GM23338 (cell line): ENCODE measurements around the gene HORMAD2. TPM values are rescaled to one million over a fixed set of nuclear protein-coding genes. Genes with fewer than 3 reads are reported as not detected.

Experiments
- ATAC-seq: fragments of 200-7000 bp; cut with Tn5 transposase; 3 replicates; pipeline ENCODE4 v1.9.1; 2020
- DNase-seq: peaks from one replicate; pipeline ENCODE4 v3.0.0-alpha.2; 2015; ENCODE audit warnings: low spot score
- H2AFZ ChIP-seq: fragments of 200-600 bp; sonication (generic); 2 replicates; pipeline ENCODE4 v1.8.0; 2016; ENCODE audit warnings: antibody characterized with exemption, mild to moderate bottlenecking, moderate library complexity
- H3F3A ChIP-seq: fragments of 200-600 bp; sonication (generic); replicated peaks from 2 replicates; pipeline ENCODE4 v1.8.0; 2017; ENCODE audit warnings: antibody characterized with exemption, mixed run types, low read depth
- H3K27ac ChIP-seq: fragments of 200-600 bp; sonication (generic); 2 replicates; pipeline ENCODE4 v1.6.1; 2016; ENCODE audit warnings: low read depth
- H3K27me3 ChIP-seq: fragments of 200-600 bp; sonication (generic); 2 replicates; pipeline ENCODE4 v1.8.0; 2016; ENCODE audit warnings: mild to moderate bottlenecking, mixed run types, moderate library complexity; ENCODE audit not compliant: insufficient read depth
- H3K36me3 ChIP-seq: fragments of 200-600 bp; sonication (generic); 2 replicates; pipeline ENCODE4 v1.8.0; 2016; ENCODE audit warnings: mild to moderate bottlenecking; ENCODE audit not compliant: insufficient read depth
- H3K4me1 ChIP-seq: fragments of 200-600 bp; sonication (generic); 2 replicates; pipeline ENCODE4 v1.8.0; 2016; ENCODE audit warnings: mild to moderate bottlenecking, moderate library complexity; ENCODE audit not compliant: insufficient read depth
- H3K4me2 ChIP-seq: fragments of 200-600 bp; sonication (generic); 2 replicates; pipeline ENCODE4 v1.7.1; 2017; ENCODE audit warnings: mixed run types
- H3K4me3 ChIP-seq: fragments of 200-600 bp; sonication (generic); 2 replicates; pipeline ENCODE4 v1.6.1; 2016; ENCODE audit warnings: mixed run types
- H3K79me2 ChIP-seq: fragments of 200-600 bp; sonication (generic); replicated peaks from 2 replicates; pipeline ENCODE4 v1.8.0; 2017; ENCODE audit warnings: mild to moderate bottlenecking; ENCODE audit not compliant: insufficient read depth
- H3K9me2 ChIP-seq: fragments of 200-600 bp; sonication (generic); 2 replicates; pipeline ENCODE4 v1.8.0; 2017; ENCODE audit not compliant: insufficient read depth
- H4K20me1 ChIP-seq: fragments of 200-600 bp; sonication (generic); replicated peaks from 2 replicates; pipeline ENCODE4 v1.8.0; 2017; ENCODE audit warnings: mild to moderate bottlenecking; ENCODE audit not compliant: insufficient read depth
- H3K27ac Mint-ChIP-seq: 2 replicates; pipeline ENCODE4 v1.8.0; 2020; ENCODE audit warnings: inconsistent platforms, mild to moderate bottlenecking, moderate library complexity, mixed read lengths
- H3K27me3 Mint-ChIP-seq: 3 replicates; pipeline ENCODE4 v1.8.0; 2022; ENCODE audit warnings: low read depth, mild to moderate bottlenecking, moderate library complexity, mixed read lengths, inconsistent platforms; ENCODE audit not compliant: insufficient read depth, poor library complexity
- H3K36me3 Mint-ChIP-seq: 3 replicates; pipeline ENCODE4 v1.8.0; 2021; ENCODE audit warnings: low read depth, mild to moderate bottlenecking, inconsistent platforms, moderate library complexity, mixed read lengths
- H3K4me1 Mint-ChIP-seq: 3 replicates; pipeline ENCODE4 v1.8.0; 2020; ENCODE audit warnings: mild to moderate bottlenecking, inconsistent platforms, mixed read lengths
- H3K4me3 Mint-ChIP-seq: 3 replicates; pipeline ENCODE4 v1.8.0; 2021; ENCODE audit warnings: moderate library complexity, mild to moderate bottlenecking, inconsistent platforms, mixed read lengths
- H3K9me3 Mint-ChIP-seq: 3 replicates; pipeline ENCODE4 v1.8.0; 2020; ENCODE audit warnings: moderate library complexity, mild to moderate bottlenecking, inconsistent platforms, mixed read lengths
- CREB1 ChIP-seq: fragments of 250-450 bp; sonication (Bioruptor Pico); IDR thresholded peaks from 2 replicates; pipeline ENCODE4 v1.5.0; 2020; ENCODE audit warnings: low read depth, mild to moderate bottlenecking, moderate library complexity
- EZH2 ChIP-seq: fragments of 200-600 bp; sonication (generic); IDR thresholded peaks from one replicate; pipeline ENCODE4 v1.8.0; 2017; ENCODE audit warnings: antibody characterized with exemption, mild to moderate bottlenecking, low read depth; ENCODE audit not compliant: unreplicated experiment
- JUNB ChIP-seq: IDR thresholded peaks from one replicate; pipeline ENCODE4 v1.6.1; 2016; ENCODE audit warnings: antibody characterized with exemption; ENCODE audit not compliant: unreplicated experiment
- NANOG ChIP-seq: IDR thresholded peaks from 2 replicates; pipeline ENCODE4 v1.6.1; 2016; ENCODE audit warnings: antibody characterized with exemption, borderline replicate concordance
- STAT1 ChIP-seq: IDR thresholded peaks from one replicate; pipeline ENCODE4 v1.6.1; 2016; ENCODE audit warnings: antibody characterized with exemption; ENCODE audit not compliant: unreplicated experiment
- ZNF331 ChIP-seq: fragments of 250-450 bp; sonication (Bioruptor Pico); IDR thresholded peaks from 2 replicates; pipeline ENCODE4 v1.5.0; 2020; ENCODE audit warnings: low read depth, mild to moderate bottlenecking, moderate library complexity
- polyA plus RNA-seq: library from polyadenylated mRNA; unstranded; fragments of >200 nt; fragmentation: Nextera tagmentation; extraction: Ambion mirVana; gene quantifications from 2 replicates; pipeline ENCODE4 v1.2.1, GENCODE V29; 2016
- total RNA-seq: library from RNA; depleted of rRNA; stranded (reverse); fragments of >200 nt; shearing (Covaris generic); gene quantifications from 2 replicates; pipeline ENCODE4 v1.2.3, GENCODE V29; 2014
- TF ChIP-seq, protein P1 (sequence below): IDR thresholded peaks from one replicate; pipeline ENCODE4 v1.6.1; 2018; ENCODE audit warnings: antibody characterized with exemption; ENCODE audit not compliant: unreplicated experiment
- TF ChIP-seq, protein P2 (sequence below): IDR thresholded peaks from 2 replicates; pipeline ENCODE4 v1.6.1; 2016; ENCODE audit warnings: antibody characterized with exemption
- TF ChIP-seq, protein P3 (sequence below), 2 experiments: fragments of 200-600 bp in 1 of 2; sonication (generic) in 1 of 2; conservative IDR thresholded peaks; 2 replicates each; pipeline versions ENCODE4 v1.5.1 to v1.6.1; 2016 to 2017; ENCODE audit warnings: antibody characterized with exemption in 2 of 2, low read depth in 2 of 2, mild to moderate bottlenecking in 2 of 2, moderate library complexity in 1 of 2
- TF ChIP-seq, protein P4 (sequence below): fragments of 250-450 bp; sonication (Bioruptor Pico); IDR thresholded peaks from 2 replicates; pipeline ENCODE4 v1.5.0; 2020; ENCODE audit warnings: mild to moderate bottlenecking, moderate library complexity

HORMAD2 gene
- total and polyA plus RNA-seq, 2 experiments from 2014 or later = 0.40 TPM; not detected in 1

DNA sequence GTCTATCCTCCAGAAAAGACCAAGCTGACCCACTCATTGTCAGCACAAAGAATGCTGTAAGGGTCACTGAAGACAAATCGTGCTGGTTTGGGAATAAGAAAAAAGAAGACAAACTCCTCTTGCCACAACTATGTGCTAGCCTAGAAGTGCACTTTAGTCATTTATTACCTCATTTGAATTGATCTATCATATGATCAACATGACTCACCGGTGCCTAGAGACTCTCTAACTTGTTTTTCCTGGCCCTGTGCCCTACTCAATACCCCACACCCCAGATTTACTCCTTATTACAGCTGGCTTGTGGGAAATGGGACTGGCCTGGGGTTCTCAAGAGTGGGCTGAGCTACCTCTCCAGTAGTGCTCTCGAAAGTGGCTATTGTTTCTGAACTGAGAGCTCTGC is 35.9 kb upstream of the HORMAD2 start:
- Mint-ChIP-seq H3K27ac (no peak overlapping the region), H3K4me1 (no peaks in the 10 kb centered on the region), H3K36me3 (no peaks in the 10 kb centered on the region), H3K4me3 (no peak overlapping the region), H3K27me3 (peaks cover 8% of the 10 kb centered on the region), H3K9me3 (no peaks in the 10 kb centered on the region)
- Histone ChIP-seq H3K27me3 (no peaks in the 10 kb centered on the region), H3K4me1 (no peaks in the 10 kb centered on the region), H3K79me2 (no peaks in the 10 kb centered on the region), H3K27ac (no peak overlapping the region), H3F3A (no peaks in the 10 kb centered on the region), H3K9me2 (no peaks in the 10 kb centered on the region), H4K20me1 (no peaks in the 10 kb centered on the region), H3K4me3 (no peak overlapping the region), H2AFZ (no peak overlapping the region), H3K4me2 (no peak overlapping the region), H3K36me3 (no peaks in the 10 kb centered on the region)
- no peak for ATAC-seq
- DNase-seq = no peak
- no peak for TF ChIP-seq JUNB
- TF ChIP-seq, protein P1, sequence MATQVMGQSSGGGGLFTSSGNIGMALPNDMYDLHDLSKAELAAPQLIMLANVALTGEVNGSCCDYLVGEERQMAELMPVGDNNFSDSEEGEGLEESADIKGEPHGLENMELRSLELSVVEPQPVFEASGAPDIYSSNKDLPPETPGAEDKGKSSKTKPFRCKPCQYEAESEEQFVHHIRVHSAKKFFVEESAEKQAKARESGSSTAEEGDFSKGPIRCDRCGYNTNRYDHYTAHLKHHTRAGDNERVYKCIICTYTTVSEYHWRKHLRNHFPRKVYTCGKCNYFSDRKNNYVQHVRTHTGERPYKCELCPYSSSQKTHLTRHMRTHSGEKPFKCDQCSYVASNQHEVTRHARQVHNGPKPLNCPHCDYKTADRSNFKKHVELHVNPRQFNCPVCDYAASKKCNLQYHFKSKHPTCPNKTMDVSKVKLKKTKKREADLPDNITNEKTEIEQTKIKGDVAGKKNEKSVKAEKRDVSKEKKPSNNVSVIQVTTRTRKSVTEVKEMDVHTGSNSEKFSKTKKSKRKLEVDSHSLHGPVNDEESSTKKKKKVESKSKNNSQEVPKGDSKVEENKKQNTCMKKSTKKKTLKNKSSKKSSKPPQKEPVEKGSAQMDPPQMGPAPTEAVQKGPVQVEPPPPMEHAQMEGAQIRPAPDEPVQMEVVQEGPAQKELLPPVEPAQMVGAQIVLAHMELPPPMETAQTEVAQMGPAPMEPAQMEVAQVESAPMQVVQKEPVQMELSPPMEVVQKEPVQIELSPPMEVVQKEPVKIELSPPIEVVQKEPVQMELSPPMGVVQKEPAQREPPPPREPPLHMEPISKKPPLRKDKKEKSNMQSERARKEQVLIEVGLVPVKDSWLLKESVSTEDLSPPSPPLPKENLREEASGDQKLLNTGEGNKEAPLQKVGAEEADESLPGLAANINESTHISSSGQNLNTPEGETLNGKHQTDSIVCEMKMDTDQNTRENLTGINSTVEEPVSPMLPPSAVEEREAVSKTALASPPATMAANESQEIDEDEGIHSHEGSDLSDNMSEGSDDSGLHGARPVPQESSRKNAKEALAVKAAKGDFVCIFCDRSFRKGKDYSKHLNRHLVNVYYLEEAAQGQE = no peak
- no peak for TF ChIP-seq ZNF331 (CRISPR knock-in tag)
- TF ChIP-seq, protein P2, sequence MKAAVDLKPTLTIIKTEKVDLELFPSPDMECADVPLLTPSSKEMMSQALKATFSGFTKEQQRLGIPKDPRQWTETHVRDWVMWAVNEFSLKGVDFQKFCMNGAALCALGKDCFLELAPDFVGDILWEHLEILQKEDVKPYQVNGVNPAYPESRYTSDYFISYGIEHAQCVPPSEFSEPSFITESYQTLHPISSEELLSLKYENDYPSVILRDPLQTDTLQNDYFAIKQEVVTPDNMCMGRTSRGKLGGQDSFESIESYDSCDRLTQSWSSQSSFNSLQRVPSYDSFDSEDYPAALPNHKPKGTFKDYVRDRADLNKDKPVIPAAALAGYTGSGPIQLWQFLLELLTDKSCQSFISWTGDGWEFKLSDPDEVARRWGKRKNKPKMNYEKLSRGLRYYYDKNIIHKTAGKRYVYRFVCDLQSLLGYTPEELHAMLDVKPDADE = no peak
- TF ChIP-seq STAT1 = no peak
- no peak for TF ChIP-seq EZH2
- TF ChIP-seq, protein P3, sequence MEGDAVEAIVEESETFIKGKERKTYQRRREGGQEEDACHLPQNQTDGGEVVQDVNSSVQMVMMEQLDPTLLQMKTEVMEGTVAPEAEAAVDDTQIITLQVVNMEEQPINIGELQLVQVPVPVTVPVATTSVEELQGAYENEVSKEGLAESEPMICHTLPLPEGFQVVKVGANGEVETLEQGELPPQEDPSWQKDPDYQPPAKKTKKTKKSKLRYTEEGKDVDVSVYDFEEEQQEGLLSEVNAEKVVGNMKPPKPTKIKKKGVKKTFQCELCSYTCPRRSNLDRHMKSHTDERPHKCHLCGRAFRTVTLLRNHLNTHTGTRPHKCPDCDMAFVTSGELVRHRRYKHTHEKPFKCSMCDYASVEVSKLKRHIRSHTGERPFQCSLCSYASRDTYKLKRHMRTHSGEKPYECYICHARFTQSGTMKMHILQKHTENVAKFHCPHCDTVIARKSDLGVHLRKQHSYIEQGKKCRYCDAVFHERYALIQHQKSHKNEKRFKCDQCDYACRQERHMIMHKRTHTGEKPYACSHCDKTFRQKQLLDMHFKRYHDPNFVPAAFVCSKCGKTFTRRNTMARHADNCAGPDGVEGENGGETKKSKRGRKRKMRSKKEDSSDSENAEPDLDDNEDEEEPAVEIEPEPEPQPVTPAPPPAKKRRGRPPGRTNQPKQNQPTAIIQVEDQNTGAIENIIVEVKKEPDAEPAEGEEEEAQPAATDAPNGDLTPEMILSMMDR (conservative IDR thresholded peaks at IDR 0.05; ENCODE audit: low read depth in 2 of 2) = no peak
- TF ChIP-seq, protein P4, sequence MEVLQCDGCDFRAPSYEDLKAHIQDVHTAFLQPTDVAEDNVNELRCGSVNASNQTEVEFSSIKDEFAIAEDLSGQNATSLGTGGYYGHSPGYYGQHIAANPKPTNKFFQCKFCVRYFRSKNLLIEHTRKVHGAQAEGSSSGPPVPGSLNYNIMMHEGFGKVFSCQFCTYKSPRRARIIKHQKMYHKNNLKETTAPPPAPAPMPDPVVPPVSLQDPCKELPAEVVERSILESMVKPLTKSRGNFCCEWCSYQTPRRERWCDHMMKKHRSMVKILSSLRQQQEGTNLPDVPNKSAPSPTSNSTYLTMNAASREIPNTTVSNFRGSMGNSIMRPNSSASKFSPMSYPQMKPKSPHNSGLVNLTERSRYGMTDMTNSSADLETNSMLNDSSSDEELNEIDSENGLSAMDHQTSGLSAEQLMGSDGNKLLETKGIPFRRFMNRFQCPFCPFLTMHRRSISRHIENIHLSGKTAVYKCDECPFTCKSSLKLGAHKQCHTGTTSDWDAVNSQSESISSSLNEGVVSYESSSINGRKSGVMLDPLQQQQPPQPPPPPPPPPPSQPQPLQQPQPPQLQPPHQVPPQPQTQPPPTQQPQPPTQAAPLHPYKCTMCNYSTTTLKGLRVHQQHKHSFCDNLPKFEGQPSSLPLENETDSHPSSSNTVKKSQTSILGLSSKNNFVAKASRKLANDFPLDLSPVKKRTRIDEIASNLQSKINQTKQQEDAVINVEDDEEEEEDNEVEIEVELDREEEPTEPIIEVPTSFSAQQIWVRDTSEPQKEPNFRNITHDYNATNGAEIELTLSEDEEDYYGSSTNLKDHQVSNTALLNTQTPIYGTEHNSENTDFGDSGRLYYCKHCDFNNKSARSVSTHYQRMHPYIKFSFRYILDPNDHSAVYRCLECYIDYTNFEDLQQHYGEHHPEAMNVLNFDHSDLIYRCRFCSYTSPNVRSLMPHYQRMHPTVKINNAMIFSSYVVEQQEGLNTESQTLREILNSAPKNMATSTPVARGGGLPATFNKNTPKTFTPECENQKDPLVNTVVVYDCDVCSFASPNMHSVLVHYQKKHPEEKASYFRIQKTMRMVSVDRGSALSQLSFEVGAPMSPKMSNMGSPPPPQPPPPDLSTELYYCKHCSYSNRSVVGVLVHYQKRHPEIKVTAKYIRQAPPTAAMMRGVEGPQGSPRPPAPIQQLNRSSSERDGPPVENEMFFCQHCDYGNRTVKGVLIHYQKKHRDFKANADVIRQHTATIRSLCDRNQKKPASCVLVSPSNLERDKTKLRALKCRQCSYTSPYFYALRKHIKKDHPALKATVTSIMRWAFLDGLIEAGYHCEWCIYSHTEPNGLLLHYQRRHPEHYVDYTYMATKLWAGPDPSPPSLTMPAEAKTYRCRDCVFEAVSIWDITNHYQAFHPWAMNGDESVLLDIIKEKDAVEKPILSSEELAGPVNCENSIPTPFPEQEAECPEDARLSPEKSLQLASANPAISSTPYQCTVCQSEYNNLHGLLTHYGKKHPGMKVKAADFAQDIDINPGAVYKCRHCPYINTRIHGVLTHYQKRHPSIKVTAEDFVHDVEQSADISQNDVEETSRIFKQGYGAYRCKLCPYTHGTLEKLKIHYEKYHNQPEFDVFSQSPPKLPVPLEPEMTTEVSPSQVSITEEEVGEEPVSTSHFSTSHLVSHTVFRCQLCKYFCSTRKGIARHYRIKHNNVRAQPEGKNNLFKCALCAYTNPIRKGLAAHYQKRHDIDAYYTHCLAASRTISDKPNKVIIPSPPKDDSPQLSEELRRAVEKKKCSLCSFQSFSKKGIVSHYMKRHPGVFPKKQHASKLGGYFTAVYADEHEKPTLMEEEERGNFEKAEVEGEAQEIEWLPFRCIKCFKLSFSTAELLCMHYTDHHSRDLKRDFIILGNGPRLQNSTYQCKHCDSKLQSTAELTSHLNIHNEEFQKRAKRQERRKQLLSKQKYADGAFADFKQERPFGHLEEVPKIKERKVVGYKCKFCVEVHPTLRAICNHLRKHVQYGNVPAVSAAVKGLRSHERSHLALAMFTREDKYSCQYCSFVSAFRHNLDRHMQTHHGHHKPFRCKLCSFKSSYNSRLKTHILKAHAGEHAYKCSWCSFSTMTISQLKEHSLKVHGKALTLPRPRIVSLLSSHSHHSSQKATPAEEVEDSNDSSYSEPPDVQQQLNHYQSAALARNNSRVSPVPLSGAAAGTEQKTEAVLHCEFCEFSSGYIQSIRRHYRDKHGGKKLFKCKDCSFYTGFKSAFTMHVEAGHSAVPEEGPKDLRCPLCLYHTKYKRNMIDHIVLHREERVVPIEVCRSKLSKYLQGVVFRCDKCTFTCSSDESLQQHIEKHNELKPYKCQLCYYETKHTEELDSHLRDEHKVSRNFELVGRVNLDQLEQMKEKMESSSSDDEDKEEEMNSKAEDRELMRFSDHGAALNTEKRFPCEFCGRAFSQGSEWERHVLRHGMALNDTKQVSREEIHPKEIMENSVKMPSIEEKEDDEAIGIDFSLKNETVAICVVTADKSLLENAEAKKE (CRISPR knock-in tag) = no peak
- no peak for TF ChIP-seq CREB1 (CRISPR knock-in tag)
- no peak for TF ChIP-seq NANOG
